HG02884 (cell line): ENCODE measurements around the gene FKBP8.

Experiments used
- ATAC-seq: cut with Tn5 transposase; IDR thresholded peaks from one replicate; pipeline ENCODE4 v1.9.1; 2021; ENCODE audit warnings: mild to moderate bottlenecking, moderate library complexity; ENCODE audit not compliant: unreplicated experiment

The FKBP8 gene

DNA sequence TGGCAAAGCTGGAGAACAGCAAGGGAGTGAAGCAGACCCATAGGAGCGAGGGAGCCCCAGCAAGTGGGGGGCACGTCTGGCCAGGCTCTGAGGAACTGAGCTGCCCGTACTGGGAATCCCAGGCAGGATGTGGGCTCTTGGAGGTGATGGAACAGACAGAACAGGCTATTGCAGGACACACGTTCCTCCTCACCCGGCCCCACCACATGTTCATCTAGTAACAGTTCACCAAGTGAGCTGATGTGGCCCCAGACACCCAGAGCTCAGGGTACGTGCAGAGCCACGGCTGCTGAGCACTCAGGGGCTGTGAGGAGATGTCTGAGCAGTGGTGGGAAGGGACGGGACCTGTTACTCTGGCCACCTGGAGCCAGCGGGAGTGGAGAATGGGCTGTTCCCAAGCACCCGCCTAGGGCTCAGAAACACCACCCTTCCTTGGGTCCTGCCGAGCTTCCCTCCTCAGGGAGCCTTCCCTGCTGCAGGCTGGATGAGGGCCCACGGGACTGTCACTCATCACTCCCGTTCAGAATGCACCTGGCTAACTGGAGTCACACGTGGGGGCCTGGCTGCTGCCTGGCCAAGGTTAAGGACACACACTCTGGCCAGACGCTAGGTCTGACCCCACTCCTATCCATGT lies 39.9 kb downstream of the FKBP8 start:
- no peak for ATAC-seq

DNA sequence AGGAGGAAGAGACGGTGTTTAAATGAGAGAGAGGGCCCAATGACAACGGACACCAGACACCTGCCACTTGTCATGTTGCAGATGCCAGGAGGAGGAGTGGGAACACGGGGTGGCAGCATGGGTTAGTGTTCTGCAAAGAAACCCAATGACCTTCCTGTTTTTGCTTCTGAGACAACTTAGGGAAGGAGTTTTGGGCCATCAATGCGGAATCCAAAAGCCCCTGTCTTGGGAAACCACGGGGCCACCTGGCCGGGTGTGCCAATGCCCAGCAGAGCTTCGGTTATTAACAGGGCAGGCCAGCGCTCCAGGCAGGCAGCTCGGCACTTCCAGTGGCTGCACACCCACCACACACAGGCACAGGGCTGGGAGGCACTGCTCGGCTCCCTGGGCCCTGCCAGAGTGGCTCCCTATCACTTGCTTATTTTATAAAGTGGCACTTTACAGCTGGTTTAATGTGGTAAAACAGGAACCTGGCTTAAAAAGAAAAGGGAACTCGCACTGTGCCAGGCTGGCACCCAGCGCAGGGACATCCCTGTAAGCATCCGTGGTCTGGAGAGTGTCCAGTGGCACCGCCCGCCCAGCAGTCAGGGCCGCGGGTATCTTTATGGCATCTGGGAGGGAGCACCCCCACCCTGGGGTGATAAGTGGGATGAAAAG lies 40.6 kb downstream of the FKBP8 start:
- no peak for ATAC-seq

DNA sequence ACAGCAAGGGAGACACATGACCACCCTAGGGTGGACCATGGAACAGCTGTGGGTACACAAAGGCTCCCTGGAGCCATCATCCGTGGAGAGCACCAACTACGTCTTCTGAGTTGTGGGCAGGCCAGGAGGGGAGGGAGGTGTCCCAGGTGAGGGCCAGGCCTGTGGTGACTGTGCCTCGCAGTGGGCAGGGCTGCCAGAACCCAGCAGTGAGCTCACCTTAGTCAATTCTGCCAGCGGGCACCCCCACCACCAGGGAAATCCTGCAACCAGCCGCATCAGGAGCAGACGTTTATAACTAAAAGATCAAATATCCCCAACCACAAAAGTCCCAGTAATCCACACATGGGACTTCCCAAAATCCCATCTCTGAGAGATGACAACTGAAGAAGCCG lies 41.1 kb downstream of the FKBP8 start:
- ATAC-seq: no peak

DNA sequence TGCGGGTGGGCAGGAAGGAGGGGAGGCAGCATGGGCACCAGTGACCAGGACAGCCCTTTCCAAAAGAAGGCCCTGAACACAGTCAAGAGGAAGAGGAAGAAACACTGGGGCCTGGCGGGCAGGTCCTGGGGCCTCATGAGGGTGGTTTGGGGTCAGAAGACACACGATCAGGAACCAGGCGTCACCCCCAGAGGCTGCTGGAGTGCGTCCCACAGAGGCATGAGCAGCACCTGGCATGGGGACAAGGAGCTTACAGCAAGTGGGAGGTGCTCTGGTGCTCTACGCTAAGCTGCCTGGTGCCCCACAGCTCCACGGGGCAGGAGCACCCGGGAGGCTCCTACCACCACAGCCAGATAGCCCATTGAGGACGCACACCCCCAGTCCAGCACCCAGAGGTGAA lies 41.5 kb downstream of the FKBP8 start:
- ATAC-seq: no peak

DNA sequence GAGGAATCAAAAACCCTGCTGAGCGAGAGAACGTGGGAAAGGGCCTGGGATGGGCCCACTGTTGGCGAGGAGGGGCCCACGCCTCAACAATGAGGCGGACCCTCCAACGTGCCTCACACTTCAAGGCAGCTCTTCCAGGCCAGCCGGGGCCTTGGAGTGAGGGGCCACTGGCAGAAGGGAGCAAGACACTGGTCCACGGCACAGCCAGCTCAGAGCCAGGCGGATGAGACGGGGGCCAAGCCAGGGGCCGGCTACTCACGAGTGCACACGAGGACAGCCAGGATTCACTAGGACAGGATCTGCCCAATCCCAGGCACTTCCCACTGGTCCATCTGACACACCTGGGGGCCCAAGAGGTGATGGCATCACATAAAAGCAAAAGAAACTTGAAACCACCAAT lies 42.0 kb downstream of the FKBP8 start:
- no peak for ATAC-seq

DNA sequence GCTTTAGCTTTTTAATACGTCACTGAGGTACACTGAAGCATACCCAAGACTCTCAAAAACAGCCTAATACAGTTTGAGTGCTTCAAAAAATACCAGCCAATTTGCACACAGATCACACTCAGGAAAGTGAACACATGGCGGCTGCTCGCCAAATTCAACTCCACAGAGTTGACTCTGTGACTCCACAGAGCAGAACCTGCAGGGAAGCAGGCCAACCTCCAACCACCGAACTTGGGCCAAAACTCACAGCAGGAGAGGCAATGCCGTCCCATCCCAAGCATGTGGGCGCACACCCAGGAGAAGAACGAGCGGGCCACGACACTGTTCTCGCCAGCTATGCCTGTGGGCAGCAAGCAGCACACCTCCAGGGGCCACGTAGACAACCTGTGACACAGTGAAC lies 42.6 kb downstream of the FKBP8 start:
- no peak for ATAC-seq

DNA sequence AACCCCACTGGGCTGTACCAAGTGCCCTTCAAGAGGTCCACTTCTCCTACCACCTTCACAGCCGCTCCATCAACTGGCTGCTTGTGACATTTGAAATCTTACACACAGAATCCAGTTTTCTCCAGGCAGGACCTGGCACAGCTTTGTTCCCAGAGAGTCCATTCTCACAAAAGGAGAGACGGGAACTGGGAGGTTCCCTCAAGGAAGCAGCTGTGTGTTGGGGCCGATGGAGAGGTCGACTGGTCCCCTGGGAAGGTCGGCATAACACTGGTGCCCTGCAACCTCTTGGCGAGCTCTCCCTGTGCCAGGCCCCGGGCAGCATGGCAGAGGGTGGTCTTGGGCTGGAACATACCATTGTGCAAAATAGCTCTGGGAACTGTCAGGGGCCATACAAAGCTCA lies 43.0 kb downstream of the FKBP8 start:
- no peak for ATAC-seq

DNA sequence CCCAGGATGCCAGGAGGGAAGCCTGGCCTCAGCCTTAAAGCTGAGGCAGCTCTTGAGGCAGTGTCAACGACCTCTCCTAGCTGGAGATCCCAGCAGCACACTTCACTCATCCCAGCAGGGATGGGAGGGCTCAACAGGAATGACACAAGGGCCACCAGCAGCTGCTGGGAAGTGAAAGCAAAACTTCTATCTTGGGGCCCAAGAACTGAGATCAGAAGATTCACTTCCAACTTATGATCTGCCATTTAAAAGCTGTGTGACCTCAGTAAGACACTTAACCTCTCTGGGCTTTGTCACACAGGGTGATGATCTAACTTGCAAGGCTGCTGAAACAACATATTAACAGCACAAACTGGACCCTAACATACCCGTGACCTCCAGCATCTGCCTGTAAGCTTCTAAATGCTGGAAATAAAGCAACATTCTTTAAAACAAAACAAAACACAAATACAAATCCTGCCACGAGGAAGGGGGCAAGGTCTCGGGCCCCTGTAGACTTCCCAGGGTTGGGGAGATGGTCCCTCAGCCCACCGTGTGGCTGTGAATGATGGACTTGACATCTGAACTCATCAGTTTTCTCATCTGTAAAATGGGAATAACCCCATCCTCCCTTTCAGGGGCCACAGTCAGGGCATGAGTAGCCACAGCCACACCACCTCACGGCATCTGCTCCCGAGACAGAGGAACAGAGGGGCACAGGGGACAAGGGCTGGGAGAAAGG lies 44.2 kb downstream of the FKBP8 start:
- ATAC-seq: no peak

DNA sequence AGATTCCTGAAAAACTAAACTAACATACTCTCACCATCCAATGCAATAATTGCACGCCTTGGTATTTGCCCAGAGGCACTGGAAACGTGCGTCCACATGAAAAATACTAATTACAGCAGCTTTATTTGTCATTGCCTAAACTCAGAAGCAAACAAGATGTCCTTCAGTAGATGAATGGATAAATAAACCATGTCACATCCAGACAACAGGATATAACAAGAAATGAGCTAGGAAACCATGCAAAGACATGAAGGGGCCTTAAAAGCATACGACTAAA lies 46.5 kb downstream of the FKBP8 start:
- ATAC-seq: no peak

DNA sequence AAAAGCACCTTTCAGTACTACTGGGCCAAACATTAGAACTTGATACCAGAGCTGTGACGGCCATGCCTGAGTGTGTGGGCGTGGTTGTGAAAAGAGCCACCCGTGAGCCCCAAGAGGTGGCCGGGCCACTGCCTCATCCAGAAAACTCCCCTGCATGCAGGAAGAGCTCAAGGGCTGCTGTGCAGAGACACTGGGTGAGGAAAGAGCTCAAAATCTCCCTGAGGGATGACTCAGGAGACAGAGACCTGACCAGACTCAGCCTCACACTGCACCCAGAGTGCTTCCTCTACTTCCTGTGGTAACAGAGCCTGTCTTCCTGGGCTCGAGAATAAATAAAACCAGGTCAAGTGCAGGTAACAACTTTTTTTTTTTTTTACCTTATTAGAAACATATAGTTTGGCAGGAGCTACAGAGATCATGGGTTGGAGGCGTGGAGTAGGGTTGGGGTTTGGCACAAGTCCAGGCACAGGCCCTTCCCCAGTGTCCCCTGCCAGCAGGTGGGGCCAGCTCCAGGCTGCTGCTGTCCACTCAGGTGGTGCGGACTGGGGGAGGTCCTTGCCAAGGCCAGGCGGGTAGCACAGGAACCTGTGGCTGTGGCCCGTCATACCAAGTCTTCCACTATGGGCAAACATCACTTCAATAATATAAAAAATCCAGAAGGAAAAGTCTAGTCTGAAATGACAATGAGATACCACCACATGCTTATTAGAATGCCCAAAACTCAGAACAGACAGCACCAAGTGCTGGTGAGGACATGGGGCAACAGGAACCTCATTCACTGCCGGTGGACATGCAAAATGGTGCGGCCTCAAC lies 47.0 kb downstream of the FKBP8 start:
- no peak for ATAC-seq

DNA sequence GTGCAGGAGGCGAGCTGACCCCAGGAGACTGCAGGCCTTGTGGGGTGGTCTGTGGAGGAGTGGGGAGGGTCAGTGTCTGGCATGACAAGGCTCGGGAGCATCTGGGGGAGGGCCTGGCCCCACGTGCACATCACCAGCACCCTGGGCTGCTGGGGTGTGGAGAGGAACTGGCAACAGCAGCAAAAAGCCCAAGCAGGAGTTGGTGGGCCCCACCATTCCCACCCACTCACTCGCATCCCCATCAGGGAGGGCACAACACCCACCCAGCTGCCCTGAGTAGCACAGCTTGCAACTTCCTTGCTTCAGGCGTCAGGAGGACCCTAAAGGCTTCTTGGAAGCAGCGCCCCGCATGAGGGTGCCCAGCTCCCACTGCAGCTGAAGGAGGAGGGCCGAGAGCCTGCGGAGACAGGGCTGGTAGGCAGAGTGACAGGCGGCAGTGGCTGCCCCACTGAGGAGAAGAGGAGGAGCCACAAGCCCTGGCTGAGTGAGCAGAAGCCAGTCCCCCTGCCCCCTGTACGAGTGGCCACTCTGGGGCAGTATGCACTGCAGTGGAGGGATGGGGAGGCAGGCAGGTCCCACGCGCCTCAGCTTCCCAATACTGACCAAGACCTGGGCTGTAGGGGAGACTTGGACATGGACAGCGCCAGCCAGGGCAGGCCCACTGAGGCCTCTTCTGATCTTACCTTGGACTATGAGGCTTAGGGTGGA lies 48.0 kb downstream of the FKBP8 start:
- no peak for ATAC-seq

DNA sequence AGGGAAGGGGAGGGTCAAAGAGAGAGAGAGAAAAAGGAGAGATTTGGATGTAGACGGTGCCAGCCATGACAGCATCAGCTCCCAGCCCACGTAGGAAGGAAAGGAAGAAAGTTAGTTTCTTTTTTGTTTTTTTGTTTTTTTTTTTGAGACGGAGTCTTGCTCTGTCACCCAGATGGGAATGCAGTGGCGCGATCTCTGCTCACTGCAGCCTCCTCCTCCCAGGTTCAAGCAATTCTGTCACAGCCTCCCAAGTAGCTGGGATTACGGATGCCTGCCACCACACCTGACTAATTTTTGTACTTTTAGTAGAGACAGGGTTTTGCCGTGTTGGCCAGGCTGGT lies 49.1 kb downstream of the FKBP8 start:
- ATAC-seq: no peak

DNA sequence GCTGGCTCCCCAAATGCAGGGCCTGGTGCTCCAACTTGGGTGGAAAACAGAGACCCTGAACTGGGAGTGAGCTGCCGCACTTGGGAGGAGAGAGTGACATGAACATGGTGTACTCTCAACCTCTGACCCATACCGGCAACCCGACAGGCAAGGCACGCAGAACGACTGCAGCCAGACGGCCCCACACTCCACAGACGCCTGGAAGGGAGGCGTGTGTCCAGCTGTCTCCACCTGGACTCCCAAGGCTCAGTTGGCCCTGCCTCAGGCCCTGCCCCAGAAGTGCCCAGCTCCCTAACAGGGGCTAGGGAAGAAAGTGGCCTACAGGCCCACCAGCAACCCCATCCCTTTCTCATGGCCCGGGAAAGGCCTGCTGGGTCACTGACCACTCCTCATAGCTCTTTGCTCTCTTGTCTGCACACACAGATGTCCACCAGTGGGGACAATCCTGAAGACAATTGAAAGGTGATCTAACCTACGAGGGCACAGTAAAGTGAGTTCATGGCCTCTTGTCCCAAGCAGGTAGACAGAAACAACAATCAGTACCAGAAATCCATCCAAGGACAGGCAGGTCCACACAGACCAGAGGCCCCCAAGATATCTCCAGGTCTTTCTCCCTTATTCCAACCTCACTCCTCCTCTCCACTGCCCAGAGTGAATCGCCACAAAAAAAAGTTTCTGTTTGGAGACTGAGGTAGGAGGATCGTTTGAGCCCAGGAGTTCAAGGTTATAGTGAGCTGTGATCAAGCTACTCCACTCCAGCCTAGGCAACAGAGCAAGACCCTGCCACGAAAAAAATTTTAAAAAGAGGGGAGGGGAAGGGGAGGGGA lies 49.7 kb downstream of the FKBP8 start:
- no peak for ATAC-seq

DNA sequence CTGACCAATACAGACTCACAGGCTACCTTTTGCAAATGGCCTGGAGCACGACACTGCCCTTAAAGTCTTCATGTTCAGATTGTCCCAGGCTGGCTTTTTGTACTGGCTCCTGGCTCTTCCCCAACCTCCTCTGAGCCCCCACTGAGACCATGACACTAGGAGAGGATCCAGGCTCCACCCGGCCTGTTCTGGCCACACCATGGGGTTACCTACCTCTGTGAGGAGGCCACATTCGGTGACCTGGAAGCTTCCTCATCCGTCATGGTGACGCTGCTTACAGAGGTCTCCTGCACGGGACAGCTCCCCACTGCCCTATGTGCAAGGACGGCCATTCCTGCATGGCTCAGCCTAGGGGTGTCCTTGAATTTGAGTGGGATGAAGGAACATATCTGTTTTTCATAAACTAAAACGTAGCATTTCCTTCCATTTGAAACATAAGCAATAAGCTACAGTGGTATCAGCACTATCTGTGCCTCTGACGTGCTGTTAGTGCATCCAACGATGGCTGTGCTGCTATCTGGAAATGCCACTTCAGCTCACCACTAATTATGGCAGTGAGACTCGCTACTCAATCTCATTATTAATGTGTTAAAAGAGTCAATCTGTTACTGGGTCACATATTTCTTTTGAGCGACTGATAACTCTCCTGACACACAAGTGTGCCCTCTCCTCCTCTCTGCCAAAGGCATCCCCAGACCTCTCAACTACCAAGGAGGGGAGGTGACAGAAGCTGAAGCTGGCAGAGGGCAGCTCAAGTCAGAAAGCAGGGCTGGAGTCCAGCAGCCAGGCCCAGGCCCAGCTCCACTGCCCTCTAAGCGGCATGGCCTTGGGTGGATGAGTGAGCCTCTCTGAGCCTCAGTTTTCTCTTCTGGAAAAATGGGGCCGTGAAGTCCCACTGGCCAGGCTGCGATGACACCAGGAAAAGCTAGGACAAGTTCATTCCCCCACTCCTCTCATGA lies 51.1 kb downstream of the FKBP8 start:
- no peak for ATAC-seq

DNA sequence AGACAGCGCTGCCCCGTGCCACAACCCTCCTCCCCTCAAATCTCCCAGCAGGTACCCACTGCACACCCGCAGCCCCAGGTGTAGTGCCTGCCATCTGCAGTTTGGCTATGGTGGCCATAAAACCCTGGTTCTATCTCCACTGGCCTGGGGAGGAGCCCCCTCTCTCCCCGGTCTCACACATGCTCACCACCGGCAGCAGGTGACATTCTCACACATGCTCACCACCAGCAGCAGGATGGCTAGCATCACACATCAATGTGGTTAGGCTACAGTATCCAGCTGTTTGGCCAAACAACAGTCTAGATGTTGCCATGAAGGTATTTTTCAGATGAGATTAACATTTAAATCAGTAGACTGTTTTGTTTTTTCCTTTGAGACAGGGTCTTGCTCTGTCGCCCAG lies 52.6 kb downstream of the FKBP8 start:
- ATAC-seq: no peak

DNA sequence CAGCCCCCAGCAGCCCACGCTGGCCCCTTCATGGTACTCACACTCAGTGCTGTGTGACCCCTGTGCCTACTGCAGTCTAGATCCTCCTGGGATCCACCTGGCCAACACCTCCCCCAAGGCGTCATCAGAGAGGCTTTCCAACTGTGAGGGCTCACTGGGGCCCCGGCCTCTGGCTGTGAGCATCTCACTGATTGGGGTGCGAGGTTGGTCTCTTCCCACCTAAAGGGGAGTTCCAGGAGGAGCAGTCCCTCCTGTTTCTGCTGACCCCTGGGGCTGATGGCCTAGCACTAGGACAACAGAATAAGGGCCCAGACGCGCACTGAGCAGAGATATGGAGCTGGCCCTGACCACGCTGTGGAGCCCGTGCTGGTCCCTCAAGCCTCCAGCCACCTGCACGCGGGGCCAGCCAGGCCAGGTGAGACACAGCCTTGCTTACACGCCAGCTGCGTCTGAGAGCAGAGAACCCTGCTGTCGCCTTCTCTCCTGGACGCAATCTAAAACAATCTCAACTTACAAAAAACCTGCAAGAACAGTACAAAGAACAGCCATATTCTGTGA lies 53.7 kb downstream of the FKBP8 start:
- ATAC-seq: no peak

DNA sequence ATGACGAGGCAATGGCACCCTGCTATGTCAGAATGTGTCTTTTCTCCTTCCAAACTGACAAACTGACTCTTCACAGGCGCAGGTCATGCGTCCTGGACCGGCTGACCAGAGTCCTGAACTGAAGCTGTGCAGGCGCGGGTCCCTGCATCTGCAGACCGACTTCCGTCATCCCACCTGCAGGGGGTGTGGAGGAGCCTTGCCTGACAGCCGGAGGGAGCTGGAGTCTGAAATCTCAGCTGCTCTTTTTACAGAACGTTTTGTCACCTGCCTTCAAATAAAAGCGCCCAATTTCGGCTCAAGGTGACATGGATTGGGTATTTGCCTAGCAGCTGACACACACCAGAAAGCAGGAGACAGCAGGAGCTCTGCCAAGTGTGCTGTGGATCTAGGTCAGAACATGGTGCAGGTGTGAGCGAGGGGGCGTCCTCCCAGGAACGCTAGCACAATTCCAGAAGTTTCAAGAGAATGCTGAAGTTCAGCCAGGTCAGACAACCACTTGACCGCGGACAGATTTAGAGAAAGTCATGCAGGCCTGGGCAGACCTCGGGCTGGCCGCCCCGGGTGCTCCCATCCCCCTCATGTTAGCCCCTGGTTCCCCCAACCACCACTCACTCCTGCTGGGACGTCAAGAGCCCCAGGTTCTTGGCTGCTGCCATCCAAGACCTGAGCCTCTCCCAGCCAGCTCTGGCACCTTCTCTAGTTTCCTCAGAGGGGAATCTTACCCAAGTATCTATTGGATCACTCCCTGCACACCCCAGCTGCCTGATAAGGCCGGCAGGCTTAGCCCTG lies 54.3 kb downstream of the FKBP8 start:
- ATAC-seq: no peak

DNA sequence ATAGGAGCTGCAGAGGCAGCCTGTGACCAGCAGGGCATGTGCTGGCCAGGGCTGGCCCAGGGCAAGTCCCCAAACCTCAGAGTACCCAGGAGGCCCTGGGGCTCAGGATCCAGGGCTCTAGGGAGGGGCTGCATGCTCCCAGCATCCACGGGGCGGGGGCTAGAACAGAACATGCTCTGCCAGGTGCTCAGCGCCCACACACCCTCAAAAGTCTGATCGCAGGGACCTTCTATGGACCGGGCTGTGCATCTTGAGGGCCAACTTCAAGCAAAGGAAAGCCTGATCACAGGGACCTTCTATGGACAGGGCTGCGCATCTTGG lies 55.0 kb downstream of the FKBP8 start:
- no peak for ATAC-seq
